ENCODE data around the gene SRBD1. TPM values are rescaled to one million over a fixed set of nuclear protein-coding genes. Genes with fewer than 3 reads are reported as not detected.

The SRBD1 gene
- total and polyA plus RNA-seq, 2 of the 8 experiments (the other 6 are each of a cell fraction or from before 2014, with no cell fraction given), result 4.6 to 20.0 TPM

DNA sequence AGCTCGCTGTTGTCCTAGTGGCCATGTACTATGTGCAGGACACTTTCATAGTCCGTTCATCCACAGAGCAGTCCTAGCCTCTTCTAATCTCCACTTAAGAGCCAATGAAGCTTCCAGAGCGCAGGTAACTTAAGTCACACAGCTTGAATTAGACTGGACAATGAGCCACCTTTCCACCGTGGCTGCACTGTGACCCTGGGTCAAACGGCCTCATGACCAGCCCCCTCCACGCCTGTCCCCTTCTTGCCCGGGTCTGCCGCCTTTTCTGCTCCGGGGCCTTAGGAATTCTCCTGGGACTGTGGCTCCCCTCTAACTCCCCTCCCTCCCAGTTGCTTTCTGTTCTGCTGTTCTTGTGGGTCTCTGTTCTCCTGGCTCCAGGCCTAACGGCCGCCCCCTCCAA is 32.0 kb upstream of the SRBD1 start:
- no peak overlapping the region for H4K8ac ChIP-seq (ENCODE audit: extremely low read depth, insufficient read depth, low read length)
- no peak overlapping the region for H2BK5ac ChIP-seq (ENCODE audit: low read depth, low read length)
- DNase-seq (ENCODE audit: low read depth in 1 of 2, low spot score in 2 of 2), result peak in 1 of 2 experiments; percentile 56
- no peaks in the 10 kb centered on the region for H3K79me2 ChIP-seq (ENCODE audit: control insufficient read depth in 1 of 2, insufficient read depth in 2 of 2, low read length in 2 of 2)
- no peaks in the 10 kb centered on the region for H3K9me3 ChIP-seq (ENCODE audit: insufficient read depth in 2 of 2, low read depth in 1 of 2, low read length in 1 of 2)
- H3K27me3 ChIP-seq (replicated peaks in 1 of 4; ENCODE audit: control insufficient read depth in 3 of 4, extremely low read depth in 1 of 4, insufficient read depth in 3 of 4, low read length in 3 of 4), result peaks cover 2 to 27% (median 17%) of the 10 kb centered on the region in 4 experiments
- no peak for TF ChIP-seq EGR1 (IDR thresholded peaks at IDR 0.05; ENCODE audit: borderline replicate concordance, low read depth, low read length)
- no peak for TF ChIP-seq TAF7 (optimal IDR thresholded peaks at IDR 0.05; ENCODE audit: borderline replicate concordance, low read depth, low read length)
- H3K4me3 ChIP-seq (ENCODE audit: extremely low read depth in 1 of 4, insufficient read depth in 2 of 4, low read depth in 3 of 4, low read length in 4 of 4), result peak overlapping the region; percentile 6 to 59 (median 21); a peak in 7 of 8 replicates
- H3K4me1 ChIP-seq (replicated peaks in 1 of 4; ENCODE audit: control insufficient read depth in 3 of 4, insufficient read depth in 4 of 4, low read length in 3 of 4), result peaks cover 2 to 8% (median 3%) of the 10 kb centered on the region in 4 experiments; a peak in 4 of 7 replicates
- H2AFZ ChIP-seq (ENCODE audit: low read length), result no peak overlapping the region
- CTCF ChIA-PET (ENCODE audit: partially characterized antibody), result interaction anchor here (0.8 to 1.9 kb wide), 13 partner anchors 9 to 819 kb away, joined by 3 to 10 read pairs (median 4); no protein-coding TSS in a partner anchor
- H4K5ac ChIP-seq (ENCODE audit: insufficient read length, low read depth, low read length), result no peak overlapping the region
- H2BK12ac ChIP-seq (ENCODE audit: low read depth, low read length), result no peak overlapping the region
- H3K36me3 ChIP-seq (ENCODE audit: control insufficient read depth in 2 of 4, insufficient read depth in 4 of 4, low read length in 3 of 4), result no peaks in the 10 kb centered on the region
- H3K4me2 ChIP-seq (ENCODE audit: insufficient read depth in 1 of 2, low read depth in 2 of 2, low read length in 2 of 2), result peak overlapping the region; percentile 0 to 65; a peak in 3 of 4 replicates
- no peak overlapping the region for H2BK120ac ChIP-seq (replicated peaks; ENCODE audit: low read depth, low read length)
- POLR2A ChIA-PET (ENCODE audit: partially characterized antibody), result no interaction called here
- H3K79me1 ChIP-seq (ENCODE audit: low read depth, low read length), result no peaks in the 10 kb centered on the region
- H3K4ac ChIP-seq (replicated peaks; ENCODE audit: insufficient read length, low read depth, low read length), result no peak overlapping the region
- H3K27ac ChIP-seq (ENCODE audit: low read depth, low read length), result no peak overlapping the region
- no peak overlapping the region for H3K18ac ChIP-seq (ENCODE audit: extremely low read depth, low read length)
- no peak overlapping the region for H3K23ac ChIP-seq (ENCODE audit: insufficient read length)
- no peak overlapping the region for H2BK20ac ChIP-seq (ENCODE audit: low read length)
- no peak overlapping the region for H3K9ac ChIP-seq (replicated peaks in 1 of 4; ENCODE audit: extremely low read depth in 1 of 4, low read depth in 3 of 4, low read length in 3 of 4)
- no peak overlapping the region for H2BK15ac ChIP-seq (ENCODE audit: low read length)
- no peak overlapping the region for H3K56ac ChIP-seq (replicated peaks; ENCODE audit: insufficient read length, low read depth, low read length)
- H3K23me2 ChIP-seq (ENCODE audit: low read depth, low read length), result peaks cover 1% of the 10 kb centered on the region; the same call in 1 of the 2 replicates
- no peak overlapping the region for H3K14ac ChIP-seq (ENCODE audit: insufficient read length)
- FAIRE-seq, result no peak
- no peak overlapping the region for H4K91ac ChIP-seq (replicated peaks; ENCODE audit: insufficient read length, low read length)
- WGBS, 2 experiments (ENCODE audit: extremely low coverage in 1 of 2, insufficient coverage in 1 of 2, insufficient read length in 1 of 2, insufficient replicate concordance in 2 of 2, low coverage in 1 of 2, low lambda C conversion rate in 2 of 2, missing lambda C conversion rate in 1 of 2), result 72% methylated on average over 11 of the region's 11 CpGs; no CpG with 5 or more reads in 1 of the 2 experiments
- H2AK5ac ChIP-seq (ENCODE audit: low read depth, low read length), result no peak overlapping the region
- no peaks in the 10 kb centered on the region for H4K20me1 ChIP-seq (replicated peaks in 1 of 2; ENCODE audit: control insufficient read depth in 1 of 2, insufficient read depth in 2 of 2, low read length in 2 of 2)

All from H1 (cell line).